ENCODE measurements around the gene FAT1. TPM values are rescaled to one million over a fixed set of nuclear protein-coding genes. Genes with fewer than 3 reads are reported as not detected.

Gene FAT1
- total RNA-seq, 4 donors from 2014 or later: 2.3 to 9.7 (median 4.8) TPM

DNA sequence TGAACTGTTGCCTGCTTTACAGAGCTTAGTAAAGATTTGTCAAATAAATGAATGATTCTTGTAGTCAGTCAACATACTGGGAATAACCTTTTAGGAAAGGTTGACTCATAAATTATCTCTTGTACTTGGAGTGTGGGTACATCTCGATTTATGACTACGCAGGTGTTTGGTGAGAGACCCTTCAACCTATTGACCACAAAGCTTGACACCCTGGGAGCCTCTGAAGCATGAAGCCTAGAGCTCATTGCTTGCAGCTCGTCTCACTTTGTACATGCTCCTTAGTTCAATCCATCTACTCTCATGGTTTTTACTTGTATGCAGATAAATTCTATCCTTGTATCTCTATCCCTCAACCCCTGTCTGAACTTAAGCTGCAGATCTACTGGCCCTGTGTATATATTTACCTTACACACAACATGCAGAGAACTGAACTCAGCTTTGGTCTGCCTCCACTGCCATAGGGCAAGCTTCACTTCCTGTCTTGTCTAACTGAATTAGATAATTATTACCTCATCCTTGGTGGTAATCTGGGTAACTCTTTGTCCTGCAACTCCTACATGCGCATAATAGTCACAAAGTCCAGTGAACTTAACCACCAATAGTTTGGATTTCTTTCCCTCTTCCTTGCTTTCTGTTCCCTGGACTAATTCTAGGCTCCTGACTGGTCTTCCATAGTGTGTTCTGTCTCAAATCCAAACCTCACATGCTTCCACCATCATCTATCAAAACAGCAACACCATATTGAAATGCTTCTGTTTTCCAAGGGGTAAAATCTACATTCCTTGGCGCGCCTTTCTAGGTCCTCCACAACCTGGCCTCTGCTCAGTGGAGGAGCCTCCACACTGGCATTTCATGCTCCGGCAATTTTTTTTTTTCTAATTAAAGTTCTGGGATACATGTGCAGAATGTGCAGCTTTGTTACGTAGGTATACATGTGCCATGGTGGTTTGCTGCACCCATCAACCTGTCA lies 32.2 kb upstream of the FAT1 start:
- H3K36me3 ChIP-seq: no peaks in the 10 kb centered on the region
- no peaks in the 10 kb centered on the region for H3K9me3 ChIP-seq
- no peak overlapping the region for H3K4me3 ChIP-seq
- DNase-seq (no peak), ATAC-seq (no peak)
- intact Hi-C loops (cut with DNase I; ENCODE audit: low total_unique reads): no loop called here
- in situ Hi-C loops (cut with MboI; ENCODE audit: low sequenced_read_pairs in 4 of 4): no loop called here
- no peak for TF ChIP-seq POLR2A (IDR thresholded peaks at IDR 0.05)
- TF ChIP-seq, protein P1, sequence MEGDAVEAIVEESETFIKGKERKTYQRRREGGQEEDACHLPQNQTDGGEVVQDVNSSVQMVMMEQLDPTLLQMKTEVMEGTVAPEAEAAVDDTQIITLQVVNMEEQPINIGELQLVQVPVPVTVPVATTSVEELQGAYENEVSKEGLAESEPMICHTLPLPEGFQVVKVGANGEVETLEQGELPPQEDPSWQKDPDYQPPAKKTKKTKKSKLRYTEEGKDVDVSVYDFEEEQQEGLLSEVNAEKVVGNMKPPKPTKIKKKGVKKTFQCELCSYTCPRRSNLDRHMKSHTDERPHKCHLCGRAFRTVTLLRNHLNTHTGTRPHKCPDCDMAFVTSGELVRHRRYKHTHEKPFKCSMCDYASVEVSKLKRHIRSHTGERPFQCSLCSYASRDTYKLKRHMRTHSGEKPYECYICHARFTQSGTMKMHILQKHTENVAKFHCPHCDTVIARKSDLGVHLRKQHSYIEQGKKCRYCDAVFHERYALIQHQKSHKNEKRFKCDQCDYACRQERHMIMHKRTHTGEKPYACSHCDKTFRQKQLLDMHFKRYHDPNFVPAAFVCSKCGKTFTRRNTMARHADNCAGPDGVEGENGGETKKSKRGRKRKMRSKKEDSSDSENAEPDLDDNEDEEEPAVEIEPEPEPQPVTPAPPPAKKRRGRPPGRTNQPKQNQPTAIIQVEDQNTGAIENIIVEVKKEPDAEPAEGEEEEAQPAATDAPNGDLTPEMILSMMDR (IDR thresholded peaks at IDR 0.05 in 4 of 5, conservative IDR thresholded peaks at IDR 0.05 in 1 of 5): no peak
- no peaks in the 10 kb centered on the region for H3K4me1 ChIP-seq
- no peaks in the 10 kb centered on the region for H3K27me3 ChIP-seq
- no peak overlapping the region for H3K27ac ChIP-seq

DNA sequence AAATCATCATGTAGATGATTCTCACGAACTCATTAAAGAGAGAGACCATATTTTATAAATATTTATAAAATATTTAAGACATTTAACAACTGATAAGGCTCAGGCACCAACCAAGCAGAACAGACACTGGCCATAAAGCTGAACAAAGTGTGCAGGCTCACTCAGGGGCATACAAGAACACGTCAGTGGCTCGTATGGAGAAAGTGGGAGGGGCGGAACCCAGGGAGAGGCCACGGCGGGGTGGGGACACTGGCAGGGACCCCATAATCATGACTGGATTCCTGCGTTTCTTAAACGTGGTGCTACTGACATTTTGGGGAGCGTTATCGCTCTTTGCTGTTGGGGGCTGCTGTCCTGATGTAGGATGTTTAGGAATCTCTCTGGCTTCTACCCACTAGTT lies 31.3 kb upstream of the FAT1 start:
- Histone ChIP-seq H3K27ac (no peak overlapping the region), H3K27me3 (no peaks in the 10 kb centered on the region), H3K36me3 (no peaks in the 10 kb centered on the region), H3K4me1 (no peaks in the 10 kb centered on the region), H3K4me3 (no peak overlapping the region), H3K9me3 (no peaks in the 10 kb centered on the region)
- TF ChIP-seq, protein P1 (IDR thresholded peaks at IDR 0.05 in 4 of 5, conservative IDR thresholded peaks at IDR 0.05 in 1 of 5): no peak
- TF ChIP-seq POLR2A (IDR thresholded peaks at IDR 0.05): no peak
- no peak for ATAC-seq
- in situ Hi-C loops (cut with MboI; ENCODE audit: low sequenced_read_pairs in 4 of 4) (no loop called here), intact Hi-C loops (cut with DNase I; ENCODE audit: low total_unique reads) (no loop called here)
- DNase-seq: no peak

DNA sequence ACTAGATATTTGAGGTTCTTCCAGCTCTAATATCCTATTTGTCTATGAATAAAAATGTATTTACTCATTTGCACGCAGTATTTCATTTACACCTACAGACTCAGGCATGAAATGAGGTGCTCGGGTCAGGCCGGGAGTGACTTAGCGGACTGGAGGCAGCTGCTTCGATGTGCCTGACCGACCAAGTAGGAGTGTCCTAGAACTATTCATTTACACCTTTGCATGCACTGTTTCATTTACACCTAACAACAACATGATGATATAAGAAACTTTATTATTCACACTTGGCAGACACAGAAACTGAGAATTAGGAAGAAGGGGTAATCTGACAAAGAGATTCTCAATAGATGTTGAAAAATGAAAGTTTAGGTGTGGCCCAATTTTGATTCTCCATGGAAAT lies 28.7 kb upstream of the FAT1 start:
- TF ChIP-seq, protein P1 (IDR thresholded peaks at IDR 0.05 in 4 of 5, conservative IDR thresholded peaks at IDR 0.05 in 1 of 5): no peak
- TF ChIP-seq POLR2A (IDR thresholded peaks at IDR 0.05): no peak
- in situ Hi-C loops (cut with MboI; ENCODE audit: low sequenced_read_pairs in 4 of 4): no loop called here
- H3K27ac ChIP-seq: no peak overlapping the region
- H3K9me3 ChIP-seq: no peaks in the 10 kb centered on the region
- intact Hi-C loops (cut with DNase I; ENCODE audit: low total_unique reads): no loop called here
- ATAC-seq: no peak
- DNase-seq: no peak
- no peaks in the 10 kb centered on the region for H3K27me3 ChIP-seq
- H3K4me3 ChIP-seq: no peak overlapping the region
- no peaks in the 10 kb centered on the region for H3K36me3 ChIP-seq
- H3K4me1 ChIP-seq: no peaks in the 10 kb centered on the region

DNA sequence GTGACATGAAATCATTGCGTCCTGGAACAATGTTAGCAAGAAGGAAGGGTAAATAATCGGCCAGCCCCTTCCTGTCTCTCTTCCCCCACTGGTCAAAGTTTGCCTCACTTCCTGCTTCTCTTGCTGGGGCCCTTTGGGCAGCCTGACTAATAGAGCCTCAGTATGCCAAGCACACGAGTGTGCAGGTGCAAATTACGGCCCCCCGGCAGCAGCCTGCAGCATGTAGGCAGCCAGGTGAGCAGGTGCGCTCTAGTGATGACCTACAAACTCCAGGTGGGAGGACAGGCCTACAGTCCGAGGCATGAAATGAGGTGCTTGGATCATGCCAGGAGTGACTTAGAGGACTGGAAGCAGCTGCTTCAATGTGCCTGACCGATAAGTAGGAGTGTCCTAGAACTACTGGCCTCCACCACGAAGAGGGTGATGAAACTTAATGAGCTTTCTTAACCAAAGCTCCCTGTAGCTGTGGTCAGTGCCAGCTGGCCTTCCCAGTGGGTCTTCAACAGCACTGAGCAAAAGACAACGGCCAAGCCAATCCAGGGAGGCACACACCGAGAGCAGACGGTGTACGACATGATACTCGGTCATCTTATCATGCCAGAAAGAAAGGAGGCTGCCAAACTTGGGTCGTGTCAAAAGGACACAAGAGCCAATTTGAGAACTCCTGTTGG lies 26.1 kb upstream of the FAT1 start:
- Histone ChIP-seq H3K9me3 (no peaks in the 10 kb centered on the region), H3K27ac (no peak overlapping the region), H3K4me3 (no peak overlapping the region), H3K36me3 (no peaks in the 10 kb centered on the region), H3K27me3 (no peaks in the 10 kb centered on the region), H3K4me1 (no peaks in the 10 kb centered on the region)
- intact Hi-C loops (cut with DNase I; ENCODE audit: low total_unique reads) (no loop called here), in situ Hi-C loops (cut with MboI; ENCODE audit: low sequenced_read_pairs in 4 of 4) (no loop called here)
- TF ChIP-seq, protein P1 (IDR thresholded peaks at IDR 0.05 in 4 of 5, conservative IDR thresholded peaks at IDR 0.05 in 1 of 5): no peak
- no peak for TF ChIP-seq POLR2A (IDR thresholded peaks at IDR 0.05)
- no peak for DNase-seq
- ATAC-seq: no peak

All from gastrocnemius medialis (tissue), 4 donors.